ENCODE measurements around the gene SPAST. TPM values are rescaled to one million over a fixed set of nuclear protein-coding genes. Genes with fewer than 3 reads are reported as not detected.
"Not testable (repeated sequence)": the region's sequence is repeated elsewhere in the genome, so short reads cannot be mapped to it uniquely, and the experiment has no call there.

Gene SPAST
- total RNA-seq, 1 donor from 2014 or later = 33.8 TPM

GRCh38 chr2:32051836-32052439, 11.4 kb upstream of the SPAST start:
- H3K9me3 Mint-ChIP-seq (ENCODE audit: unreplicated experiment) = no peaks in the 10 kb centered on the region
- DNase-seq (ENCODE audit: low spot score) = no peak
- no peaks in the 10 kb centered on the region for H3K27me3 Mint-ChIP-seq (ENCODE audit: unreplicated experiment)
- H3K4me1 Mint-ChIP-seq (ENCODE audit: unreplicated experiment) = no peaks in the 10 kb centered on the region
- no peak overlapping the region for H3K27ac Mint-ChIP-seq (ENCODE audit: unreplicated experiment)
- TF ChIP-seq CTCF (IDR thresholded peaks at IDR 0.05; ENCODE audit: unreplicated experiment) = no peak
- H3K36me3 Mint-ChIP-seq (ENCODE audit: low read depth, unreplicated experiment) = no peaks in the 10 kb centered on the region
- no peak overlapping the region for H3K4me3 Mint-ChIP-seq (ENCODE audit: unreplicated experiment)

GRCh38 chr2:32054583-32054982, 8.8 kb upstream of the SPAST start:
- not testable (repeated sequence) for H3K4me1 Mint-ChIP-seq (ENCODE audit: unreplicated experiment)

GRCh38 chr2:32058130-32058529, 5.2 kb upstream of the SPAST start:
- peaks cover 3% of the 10 kb centered on the region for H3K27me3 Mint-ChIP-seq (ENCODE audit: unreplicated experiment)
- peak overlapping the region; percentile 47 for H3K4me3 Mint-ChIP-seq (ENCODE audit: unreplicated experiment)
- H3K36me3 Mint-ChIP-seq (ENCODE audit: low read depth, unreplicated experiment) = peaks cover 7% of the 10 kb centered on the region
- TF ChIP-seq CTCF (IDR thresholded peaks at IDR 0.05; ENCODE audit: unreplicated experiment) = no peak
- no peak overlapping the region for H3K27ac Mint-ChIP-seq (ENCODE audit: unreplicated experiment)
- H3K9me3 Mint-ChIP-seq (ENCODE audit: unreplicated experiment) = no peaks in the 10 kb centered on the region
- DNase-seq (ENCODE audit: low spot score) = no peak
- H3K4me1 Mint-ChIP-seq (ENCODE audit: unreplicated experiment) = peaks cover 8% of the 10 kb centered on the region

More at GRCh38 chr2:32054583-32054982, 8.8 kb upstream of the SPAST start:
- not testable (repeated sequence) for DNase-seq (ENCODE audit: low spot score); H3K36me3 Mint-ChIP-seq (ENCODE audit: low read depth, unreplicated experiment); H3K27ac Mint-ChIP-seq (ENCODE audit: unreplicated experiment); H3K27me3 Mint-ChIP-seq (ENCODE audit: unreplicated experiment); H3K4me3 Mint-ChIP-seq (ENCODE audit: unreplicated experiment); H3K9me3 Mint-ChIP-seq (ENCODE audit: unreplicated experiment)

- H3K9me3 Mint-ChIP-seq (ENCODE audit: unreplicated experiment) = no peaks in the 10 kb centered on the region
- H3K36me3 Mint-ChIP-seq (ENCODE audit: low read depth, unreplicated experiment) = peaks cover 7% of the 10 kb centered on the region
Observed at GRCh38 chr2:32060266-32060665, 3.1 kb upstream of the SPAST start.

GRCh38 chr2:32061430-32061829, 1.9 kb upstream of the SPAST start:
- Mint-ChIP-seq H3K4me3 (ENCODE audit: unreplicated experiment) (peak overlapping the region; percentile 47), H3K36me3 (ENCODE audit: low read depth, unreplicated experiment) (peaks cover 7% of the 10 kb centered on the region), H3K4me1 (ENCODE audit: unreplicated experiment) (peaks cover 19% of the 10 kb centered on the region), H3K9me3 (ENCODE audit: unreplicated experiment) (no peaks in the 10 kb centered on the region), H3K27ac (ENCODE audit: unreplicated experiment) (peak overlapping the region; percentile 57), H3K27me3 (ENCODE audit: unreplicated experiment) (peaks cover 4% of the 10 kb centered on the region)
- no peak for TF ChIP-seq CTCF (IDR thresholded peaks at IDR 0.05; ENCODE audit: unreplicated experiment)
- DNase-seq (ENCODE audit: low spot score) = no peak

More at GRCh38 chr2:32060266-32060665, 3.1 kb upstream of the SPAST start:
- no peak for DNase-seq (ENCODE audit: low spot score)
- Mint-ChIP-seq H3K4me1 (ENCODE audit: unreplicated experiment) (peaks cover 11% of the 10 kb centered on the region), H3K27ac (ENCODE audit: unreplicated experiment) (no peak overlapping the region), H3K27me3 (ENCODE audit: unreplicated experiment) (peaks cover 4% of the 10 kb centered on the region), H3K4me3 (ENCODE audit: unreplicated experiment) (no peak overlapping the region)
- TF ChIP-seq CTCF (IDR thresholded peaks at IDR 0.05; ENCODE audit: unreplicated experiment) = no peak
